GM12878 (cell line): Measurements from ENCODE around the gene VIPR2. TPM values are rescaled to one million over a fixed set of nuclear protein-coding genes. Genes with fewer than 3 reads are reported as not detected.
"Not testable (repeated sequence)": the region's sequence is repeated elsewhere in the genome, so short reads cannot be mapped to it uniquely, and the experiment has no call there.

Experiments used
- ATAC-seq: fragments of 200-7000 bp; cut with Tn5 transposase; 3 replicates; pipeline ENCODE4 v1.9.1; 2020; ENCODE audit warnings: mild to moderate bottlenecking, moderate library complexity
- BruUV-seq: library from RNA; stranded (reverse); fragments of 400-500 nt; replicated peaks from 2 replicates; lab custom pipeline; 2021; lab: Mats Ljungman, UMichigan
- CTCF ChIA-PET: fragments of 300-600 bp; sonication (Branson Sonifier 250); formaldehyde crosslinking; extraction: SDS; loops from one replicate; lab custom pipeline; 2021; ENCODE audit warnings: inconsistent platforms; lab: Yijun Ruan, JAX
- POLR2A ChIA-PET: fragments of 350-600 bp; formaldehyde crosslinking; extraction: SDS; loops from one replicate; lab custom pipeline; 2021; ENCODE audit warnings: inconsistent platforms; lab: Charles Lee
- RAD21 ChIA-PET: fragments of 300-600 bp; sonication (Branson Sonifier 250); formaldehyde crosslinking; loops from one replicate; lab custom pipeline; 2023; ENCODE audit warnings: antibody characterized with exemption; ENCODE audit not compliant: unreplicated experiment; lab: Charles Lee
- SMC1A ChIA-PET: fragments of 300-600 bp; sonication (Branson Sonifier 250); formaldehyde crosslinking; loops from one replicate; lab custom pipeline; 2023; ENCODE audit not compliant: unreplicated experiment, uncharacterized antibody; lab: Charles Lee
- DNase-seq: peaks from one replicate; pipeline ENCODE4 v3.0.0-alpha.2; 2011; ENCODE audit warnings: low read depth, low spot score
- FAIRE-seq: peaks from 3 replicates; lab custom pipeline; 2011; peaks lifted over from hg19 to GRCh38; lab: Jason Lieb, UNC
- H2AFZ ChIP-seq: 2 replicates; pipeline ENCODE4 v1.6.0; 2011; ENCODE audit warnings: low read depth, low read length, control low read depth; ENCODE audit not compliant: control insufficient read depth
- H3K27ac ChIP-seq: 2 replicates; pipeline ENCODE4 v1.5.1; 2011; ENCODE audit warnings: control low read depth; ENCODE audit not compliant: control insufficient read depth, insufficient read depth
- H3K27me3 ChIP-seq, 2 experiments: replicated peaks in 1 of 2; 2 replicates each; pipeline versions ENCODE4 v1.6.0 to v1.6.1; 2011; ENCODE audit warnings: low read length in 1 of 2; ENCODE audit not compliant: control insufficient read depth in 2 of 2, insufficient read depth in 2 of 2
- H3K36me3 ChIP-seq, 2 experiments: 2 replicates each; pipeline ENCODE4 v1.5.1; 2011; ENCODE audit warnings: low read length in 1 of 2; ENCODE audit not compliant: control insufficient read depth in 2 of 2, insufficient read depth in 2 of 2
- H3K4me1 ChIP-seq: 2 replicates; pipeline ENCODE4 v1.6.1; 2011; ENCODE audit warnings: mild to moderate bottlenecking, low read length, moderate library complexity, mixed read lengths; ENCODE audit not compliant: control insufficient read depth, insufficient read depth
- H3K4me2 ChIP-seq: 2 replicates; pipeline ENCODE4 v1.6.0; 2011; ENCODE audit warnings: control low read depth; ENCODE audit not compliant: control insufficient read depth, insufficient read depth
- H3K4me3 ChIP-seq: fragments of 200-600 bp; sonication (generic); 2 replicates; pipeline ENCODE4 v1.5.1; 2016
- H3K79me2 ChIP-seq: 2 replicates; pipeline ENCODE4 v1.6.0; 2011; ENCODE audit warnings: low read length; ENCODE audit not compliant: control insufficient read depth, insufficient read depth
- H3K9ac ChIP-seq: 2 replicates; pipeline ENCODE4 v1.8.0; 2011; ENCODE audit warnings: low read length, control low read depth, mixed read lengths; ENCODE audit not compliant: control insufficient read depth, insufficient read depth
- H3K9me3 ChIP-seq: replicated peaks from 3 replicates; pipeline ENCODE4 v1.5.1; 2011; ENCODE audit warnings: mild to moderate bottlenecking, low read length; ENCODE audit not compliant: control insufficient read depth, insufficient read depth
- H4K20me1 ChIP-seq: 2 replicates; pipeline ENCODE4 v1.6.0; 2011; ENCODE audit not compliant: control insufficient read depth, insufficient read depth
- RCOR1 ChIP-seq: conservative IDR thresholded peaks from 2 replicates; pipeline ENCODE4 v1.6.1; 2012; ENCODE audit warnings: low read depth, low read length, improper control_type of control experiment
- WGBS: methylation state at CpG from one replicate; pipeline ENCODE4 v1.1.6; 2016; ENCODE audit warnings: low lambda C conversion rate; ENCODE audit not compliant: insufficient replicate concordance, insufficient coverage; ENCODE audit errors: missing lambda C conversion rate; 5-methylcytosine and 5-hydroxymethylcytosine counted together
- in situ Hi-C: fragments of 300-500 bp; cut with MboI; formaldehyde crosslinking; loops from 9 replicates; pipeline ENCODE4 v1.14.3; 2018; ENCODE audit warnings: mixed read lengths
- intact Hi-C: fragments of 100-400 bp; cut with micrococcal nuclease; formaldehyde crosslinking; loops from one replicate; pipeline ENCODE4 v1.14.2; 2022; ENCODE audit not compliant: unreplicated experiment
- polyA plus RNA-seq, 11 experiments: library from polyadenylated mRNA; depleted of rRNA in 4 of 11; unstranded in 6 of 11; stranded (reverse) in 5 of 11; fragments of >200 nt; fragmentation: Nextera tagmentation in 4 of 11; fragmentation: Illumina TruSeq in 1 of 11; extraction: Ambion mirVana in 4 of 11; extraction: Trizol in 1 of 11; gene quantifications; 1 replicate in 1 of 11; 2 replicates in 10 of 11; pipeline versions ENCODE4 v1.2.1 to v1.2.3, GENCODE V29; 2011 to 2016; ENCODE audit warnings: inconsistent platforms in 2 of 11, missing spikeins in 2 of 11, low read depth in 1 of 11
- total RNA-seq, 4 experiments: library from RNA; depleted of rRNA in 3 of 4; stranded (reverse); fragments of >200 nt in 3 of 4; fragmentation: Illumina TruSeq in 1 of 4; extraction: Trizol in 1 of 4; gene quantifications; 2 replicates each; pipeline versions ENCODE4 v1.2.1 to v1.2.3, GENCODE V29; 2013 to 2021

The VIPR2 gene
- total and polyA plus RNA-seq, 10 of the 15 experiments (the other 5 are each of a cell fraction or from before 2014, with no cell fraction given): not detected

GRCh38 chr7:159083001-159083697, 61.5 kb downstream of the VIPR2 start:
- CTCF ChIA-PET: no interaction called here
- no peaks in the 10 kb centered on the region; the same call in 2 of the 3 replicates for H3K9me3 ChIP-seq

DNA sequence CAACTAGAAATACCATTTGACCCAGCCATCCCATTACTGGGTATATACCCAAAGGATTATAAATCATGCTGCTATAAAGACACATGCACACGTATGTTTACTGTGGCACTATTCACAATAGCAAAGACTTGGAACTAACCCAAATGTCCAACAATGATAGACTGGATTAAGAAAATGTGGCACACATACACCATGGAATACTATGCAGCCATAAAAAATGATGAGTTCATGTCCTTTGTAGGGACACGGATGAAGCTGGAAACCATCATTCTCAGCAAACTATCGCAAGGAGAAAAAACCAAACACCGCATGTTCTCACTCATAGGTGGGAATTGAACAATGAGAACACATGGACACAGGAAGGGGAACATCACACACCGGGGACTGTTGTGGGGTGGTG, 62.6 kb downstream of the VIPR2 start:
- in situ Hi-C loops, DNase-seq, BruUV-seq, POLR2A ChIA-PET, H2AFZ ChIP-seq, H3K9me3 ChIP-seq, FAIRE-seq, H3K36me3 ChIP-seq, H3K4me3 ChIP-seq, H3K4me2 ChIP-seq, H3K79me2 ChIP-seq, RAD21 ChIA-PET, ATAC-seq, H3K9ac ChIP-seq, H4K20me1 ChIP-seq, SMC1A ChIA-PET, H3K4me1 ChIP-seq, intact Hi-C loops, CTCF ChIA-PET, H3K27ac ChIP-seq, H3K27me3 ChIP-seq: not testable (repeated sequence)
- 42% methylated on average over 2 of the region's 5 CpGs for WGBS

More at GRCh38 chr7:159083001-159083697, 61.5 kb downstream of the VIPR2 start:
- Histone ChIP-seq H3K4me1 (no peaks in the 10 kb centered on the region), H3K27ac (no peak overlapping the region), H3K79me2 (no peaks in the 10 kb centered on the region), H3K4me2 (no peak overlapping the region), H3K36me3 (no peaks in the 10 kb centered on the region), H3K27me3 (no peaks in the 10 kb centered on the region), H2AFZ (no peak overlapping the region), H3K4me3 (no peak overlapping the region), H3K9ac (no peak overlapping the region), H4K20me1 (no peaks in the 10 kb centered on the region)
- intact Hi-C loops (no loop called here), in situ Hi-C loops (no loop called here)
- no peak for FAIRE-seq
- RAD21 ChIA-PET: no interaction called here
- no peak for DNase-seq
- no peak for ATAC-seq
- TF ChIP-seq RCOR1: no peak
- 39% methylated on average over 13 of the region's 13 CpGs for WGBS
- SMC1A ChIA-PET: no interaction called here
- BruUV-seq: no TSS peak
- POLR2A ChIA-PET: no interaction called here
